SK-N-SH treated with all-trans-retinoic acid at 6 μM for 48 hours (cell line): Measurements from ENCODE around the gene CPNE7.

Experiments used
- ATAC-seq: fragments of 200-7000 bp; cut with Tn5 transposase; 3 replicates; pipeline ENCODE4 v1.9.1; 2020; ENCODE audit warnings: mild to moderate bottlenecking, moderate library complexity
- ARNTL ChIP-seq: fragments of 450-650 bp; formaldehyde crosslinking; IDR thresholded peaks from 2 replicates; pipeline ENCODE4 v1.5.0; 2020; ENCODE audit warnings: low read depth, mild to moderate bottlenecking, moderate library complexity, borderline replicate concordance
- BACH2 ChIP-seq: fragments of 250-450 bp; sonication (Bioruptor Pico); IDR thresholded peaks from 2 replicates; pipeline ENCODE4 v1.9.0; 2021; ENCODE audit warnings: mild to moderate bottlenecking, borderline replicate concordance
- CREB5 ChIP-seq: fragments of 250-450 bp; sonication (Bioruptor Pico); IDR thresholded peaks from 2 replicates; pipeline ENCODE4 v1.5.1; 2020; ENCODE audit warnings: low read depth, mild to moderate bottlenecking, moderate library complexity
- CSDC2 ChIP-seq: fragments of 250-450 bp; sonication (Bioruptor Pico); IDR thresholded peaks from 2 replicates; pipeline ENCODE4 v1.5.0; 2020; ENCODE audit warnings: mild to moderate bottlenecking, moderate library complexity
- CSRNP3 ChIP-seq: fragments of 250-450 bp; sonication (Bioruptor Pico); IDR thresholded peaks from 2 replicates; pipeline ENCODE4 v1.5.1; 2021; ENCODE audit warnings: mild to moderate bottlenecking, moderate library complexity
- ESRRG ChIP-seq: fragments of 250-450 bp; sonication (Bioruptor Pico); IDR thresholded peaks from 2 replicates; pipeline ENCODE4 v1.6.1; 2021; ENCODE audit warnings: mild to moderate bottlenecking
- GLIS3 ChIP-seq: fragments of 250-450 bp; sonication (Bioruptor Pico); IDR thresholded peaks from 2 replicates; pipeline ENCODE4 v1.5.0; 2020; ENCODE audit warnings: mild to moderate bottlenecking, moderate library complexity
- ISL1 ChIP-seq: fragments of 250-450 bp; sonication (Bioruptor Pico); IDR thresholded peaks from 2 replicates; pipeline ENCODE4 v2.1.2; 2022; ENCODE audit warnings: mild to moderate bottlenecking, moderate library complexity
- OSR1 ChIP-seq: fragments of 250-450 bp; sonication (Bioruptor Pico); IDR thresholded peaks from 2 replicates; pipeline ENCODE4 v1.8.0; 2022; ENCODE audit warnings: moderate library complexity, mild to moderate bottlenecking, inconsistent platforms
- PATZ1 ChIP-seq: fragments of 250-450 bp; sonication (Bioruptor Pico); IDR thresholded peaks from 2 replicates; pipeline ENCODE4 v1.8.0; 2020; ENCODE audit warnings: mild to moderate bottlenecking, moderate library complexity, borderline replicate concordance
- POU6F1 ChIP-seq: fragments of 250-450 bp; sonication (Bioruptor Pico); IDR thresholded peaks from 2 replicates; pipeline ENCODE4 v1.8.0; 2021; ENCODE audit warnings: low read depth, mild to moderate bottlenecking, moderate library complexity, borderline replicate concordance
- PPARA ChIP-seq: fragments of 250-450 bp; sonication (Bioruptor Pico); IDR thresholded peaks from 2 replicates; pipeline ENCODE4 v1.5.0; 2020; ENCODE audit warnings: mild to moderate bottlenecking, borderline replicate concordance
- RARB ChIP-seq: fragments of 250-450 bp; sonication (Bioruptor Pico); IDR thresholded peaks from 2 replicates; pipeline ENCODE4 v1.8.0; 2021; ENCODE audit warnings: mild to moderate bottlenecking, moderate library complexity
- SNAI2 ChIP-seq: fragments of 250-450 bp; sonication (Bioruptor Pico); IDR thresholded peaks from 2 replicates; pipeline ENCODE4 v1.5.0; 2020; ENCODE audit warnings: mild to moderate bottlenecking, moderate library complexity
- TCF4 ChIP-seq: fragments of 250-450 bp; sonication (Bioruptor Pico); IDR thresholded peaks from 2 replicates; pipeline ENCODE4 v1.8.0; 2021; ENCODE audit warnings: mild to moderate bottlenecking, moderate library complexity, borderline replicate concordance
- TOX ChIP-seq: fragments of 250-450 bp; sonication (Bioruptor Pico); IDR thresholded peaks from 2 replicates; pipeline ENCODE4 v1.8.0; 2021; ENCODE audit warnings: mild to moderate bottlenecking, moderate library complexity, borderline replicate concordance
- TSHZ2 ChIP-seq: fragments of 250-450 bp; sonication (Bioruptor Pico); IDR thresholded peaks from 2 replicates; pipeline ENCODE4 v1.5.0; 2020; ENCODE audit warnings: mild to moderate bottlenecking, moderate library complexity
- ZC3H10 ChIP-seq: fragments of 250-450 bp; sonication (Bioruptor Pico); IDR thresholded peaks from 2 replicates; pipeline ENCODE4 v1.5.1; 2021; ENCODE audit warnings: mild to moderate bottlenecking, moderate library complexity
- ZFP3 ChIP-seq: fragments of 250-450 bp; sonication (Bioruptor Pico); IDR thresholded peaks from 2 replicates; pipeline ENCODE4 v1.5.0; 2020; ENCODE audit warnings: mild to moderate bottlenecking, moderate library complexity
- ZFP30 ChIP-seq: fragments of 450-650 bp; formaldehyde crosslinking; IDR thresholded peaks from 2 replicates; pipeline ENCODE4 v1.5.0; 2022; ENCODE audit warnings: mild to moderate bottlenecking, moderate library complexity
- ZNF565 ChIP-seq: fragments of 450-650 bp; formaldehyde crosslinking; conservative IDR thresholded peaks from 2 replicates; pipeline ENCODE4 v1.5.0; 2020; ENCODE audit warnings: low read depth, mild to moderate bottlenecking, moderate library complexity
- ZNF70 ChIP-seq: fragments of 450-650 bp; formaldehyde crosslinking; IDR thresholded peaks from 2 replicates; pipeline ENCODE4 v1.5.0; 2020; ENCODE audit warnings: mild to moderate bottlenecking, moderate library complexity
- ZNF8 ChIP-seq: fragments of 450-650 bp; formaldehyde crosslinking; IDR thresholded peaks from 2 replicates; pipeline ENCODE4 v1.5.0; 2020; ENCODE audit warnings: mild to moderate bottlenecking, moderate library complexity

CPNE7 gene

GRCh38 chr16:89615596-89616090, 40.1 kb downstream of the CPNE7 start:
- ATAC-seq, result peak; percentile 86
- TF ChIP-seq ARNTL (CRISPR knock-in tag) (no peak), TOX (CRISPR knock-in tag) (no peak)

- TF ChIP-seq ZFP30 (CRISPR knock-in tag), result no peak
- no peak for TF ChIP-seq TOX (CRISPR knock-in tag)
- no peak for TF ChIP-seq ZNF565 (CRISPR knock-in tag)
- TF ChIP-seq TCF4 (CRISPR knock-in tag), result no peak
- TF ChIP-seq ZNF70 (CRISPR knock-in tag), result no peak
- no peak for TF ChIP-seq SNAI2 (CRISPR knock-in tag)
- no peak for TF ChIP-seq ARNTL (CRISPR knock-in tag)
- no peak for TF ChIP-seq ZFP3 (CRISPR knock-in tag)
- no peak for TF ChIP-seq OSR1 (CRISPR knock-in tag)
- TF ChIP-seq CSDC2 (CRISPR knock-in tag), result no peak
- TF ChIP-seq PATZ1 (CRISPR knock-in tag), result no peak
- no peak for TF ChIP-seq ISL1 (CRISPR knock-in tag)
- no peak for TF ChIP-seq POU6F1
- TF ChIP-seq ZNF8, result no peak
- no peak for TF ChIP-seq TSHZ2
- no peak for TF ChIP-seq ZC3H10 (CRISPR knock-in tag)
- no peak for TF ChIP-seq BACH2 (CRISPR knock-in tag)
- no peak for TF ChIP-seq GLIS3 (CRISPR knock-in tag)
- TF ChIP-seq PPARA (CRISPR knock-in tag), result no peak
- no peak for ATAC-seq
These were observed 41.1 kb downstream of the CPNE7 start for GRCh38 chr16:89616623-89617022.

GRCh38 chr16:89617036-89617435, 41.5 kb downstream of the CPNE7 start:
- TF ChIP-seq CSDC2 (CRISPR knock-in tag) (no peak), ARNTL (CRISPR knock-in tag) (no peak), ZFP30 (CRISPR knock-in tag) (no peak), GLIS3 (CRISPR knock-in tag) (no peak), SNAI2 (CRISPR knock-in tag) (no peak), TOX (CRISPR knock-in tag) (no peak), BACH2 (CRISPR knock-in tag) (no peak), ESRRG (CRISPR knock-in tag) (no peak), PPARA (CRISPR knock-in tag) (no peak), PATZ1 (CRISPR knock-in tag) (no peak), CREB5 (CRISPR knock-in tag) (no peak), CSRNP3 (CRISPR knock-in tag) (no peak), POU6F1 (no peak), RARB (CRISPR knock-in tag) (no peak), ZNF8 (no peak), ISL1 (CRISPR knock-in tag) (no peak), OSR1 (CRISPR knock-in tag) (no peak), ZC3H10 (CRISPR knock-in tag) (no peak)
- no peak for ATAC-seq
